Chondrocyte (in vitro differentiated cells): ENCODE data around the gene CALY. TPM values are rescaled to one million over a fixed set of nuclear protein-coding genes. Genes with fewer than 3 reads are reported as not detected.

Experiments used
- DNase-seq: peaks from one replicate; pipeline ENCODE4 v3.0.0; 2021; ENCODE audit warnings: mixed read lengths, low spot score
- H3K27ac Mint-ChIP-seq: one replicate; pipeline ENCODE4 v1.8.0; 2021; ENCODE audit warnings: mild to moderate bottlenecking, moderate library complexity, mixed read lengths; ENCODE audit not compliant: unreplicated experiment
- H3K27me3 Mint-ChIP-seq: 2 replicates; pipeline ENCODE4 v1.8.0; 2021; ENCODE audit warnings: low read depth, mixed read lengths
- H3K36me3 Mint-ChIP-seq: 2 replicates; pipeline ENCODE4 v1.8.0; 2021; ENCODE audit warnings: low read depth, mixed read lengths
- H3K4me1 Mint-ChIP-seq: 2 replicates; pipeline ENCODE4 v1.8.0; 2021; ENCODE audit warnings: low read depth, mild to moderate bottlenecking, mixed read lengths
- H3K4me3 Mint-ChIP-seq: one replicate; pipeline ENCODE4 v1.8.0; 2021; ENCODE audit warnings: mild to moderate bottlenecking, moderate library complexity, mixed read lengths; ENCODE audit not compliant: unreplicated experiment
- H3K9me3 Mint-ChIP-seq: 2 replicates; pipeline ENCODE4 v1.8.0; 2021; ENCODE audit warnings: low read depth, mixed read lengths
- total RNA-seq: library from RNA; stranded (reverse); gene quantifications from 3 replicates; pipeline ENCODE4 v1.2.1, GENCODE V29; 2021
- TF ChIP-seq, protein P1 (sequence below): fragments of 200-600 bp; sonication (generic); IDR thresholded peaks from 2 replicates; pipeline ENCODE4 v1.5.0; 2021; ENCODE audit warnings: antibody characterized with exemption, mild to moderate bottlenecking, moderate library complexity

The CALY gene
- total RNA-seq, 1 donor from 2014 or later = 8.9 TPM

DNA sequence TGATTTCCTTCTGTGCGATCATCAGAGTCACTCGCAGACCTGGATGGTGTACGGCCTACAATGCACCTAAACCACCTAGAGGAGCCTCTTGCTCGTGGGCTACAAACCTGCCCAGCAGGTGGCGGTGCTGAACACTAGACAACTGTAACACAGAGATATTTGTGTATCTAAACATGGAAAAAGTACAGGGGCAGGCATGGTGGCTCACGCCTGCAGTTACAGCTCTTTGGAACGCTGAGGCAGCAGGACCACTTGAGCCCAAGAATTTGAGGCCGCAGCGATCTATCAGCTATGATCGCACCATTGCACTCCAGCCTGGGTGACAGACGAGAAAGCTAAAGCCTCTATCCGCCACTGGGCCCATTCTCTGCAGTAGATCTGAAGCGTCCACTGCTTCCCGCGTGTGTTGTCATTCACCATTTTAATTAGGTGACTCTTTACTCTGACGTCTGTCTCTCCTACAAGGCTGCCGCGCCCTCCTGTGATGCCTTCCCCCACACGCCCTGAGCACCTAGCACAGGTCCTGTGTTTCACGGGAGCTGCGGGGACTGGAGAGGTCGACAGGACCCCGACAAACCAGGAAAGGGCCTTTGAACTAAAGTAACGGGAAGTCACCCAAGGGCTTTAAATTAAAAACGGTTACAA is 28.8 kb downstream of the CALY start:
- TF ChIP-seq, protein P1, sequence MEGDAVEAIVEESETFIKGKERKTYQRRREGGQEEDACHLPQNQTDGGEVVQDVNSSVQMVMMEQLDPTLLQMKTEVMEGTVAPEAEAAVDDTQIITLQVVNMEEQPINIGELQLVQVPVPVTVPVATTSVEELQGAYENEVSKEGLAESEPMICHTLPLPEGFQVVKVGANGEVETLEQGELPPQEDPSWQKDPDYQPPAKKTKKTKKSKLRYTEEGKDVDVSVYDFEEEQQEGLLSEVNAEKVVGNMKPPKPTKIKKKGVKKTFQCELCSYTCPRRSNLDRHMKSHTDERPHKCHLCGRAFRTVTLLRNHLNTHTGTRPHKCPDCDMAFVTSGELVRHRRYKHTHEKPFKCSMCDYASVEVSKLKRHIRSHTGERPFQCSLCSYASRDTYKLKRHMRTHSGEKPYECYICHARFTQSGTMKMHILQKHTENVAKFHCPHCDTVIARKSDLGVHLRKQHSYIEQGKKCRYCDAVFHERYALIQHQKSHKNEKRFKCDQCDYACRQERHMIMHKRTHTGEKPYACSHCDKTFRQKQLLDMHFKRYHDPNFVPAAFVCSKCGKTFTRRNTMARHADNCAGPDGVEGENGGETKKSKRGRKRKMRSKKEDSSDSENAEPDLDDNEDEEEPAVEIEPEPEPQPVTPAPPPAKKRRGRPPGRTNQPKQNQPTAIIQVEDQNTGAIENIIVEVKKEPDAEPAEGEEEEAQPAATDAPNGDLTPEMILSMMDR = peak; percentile 82
- DNase-seq = peak; percentile 73
- H3K4me1 Mint-ChIP-seq = peaks cover 28% of the 10 kb centered on the region
- no peaks in the 10 kb centered on the region for H3K9me3 Mint-ChIP-seq
- H3K27ac Mint-ChIP-seq = peak overlapping the region; percentile 97
- peaks cover 5% of the 10 kb centered on the region for H3K36me3 Mint-ChIP-seq
- H3K27me3 Mint-ChIP-seq = no peaks in the 10 kb centered on the region
- peak overlapping the region; percentile 95 for H3K4me3 Mint-ChIP-seq

DNA sequence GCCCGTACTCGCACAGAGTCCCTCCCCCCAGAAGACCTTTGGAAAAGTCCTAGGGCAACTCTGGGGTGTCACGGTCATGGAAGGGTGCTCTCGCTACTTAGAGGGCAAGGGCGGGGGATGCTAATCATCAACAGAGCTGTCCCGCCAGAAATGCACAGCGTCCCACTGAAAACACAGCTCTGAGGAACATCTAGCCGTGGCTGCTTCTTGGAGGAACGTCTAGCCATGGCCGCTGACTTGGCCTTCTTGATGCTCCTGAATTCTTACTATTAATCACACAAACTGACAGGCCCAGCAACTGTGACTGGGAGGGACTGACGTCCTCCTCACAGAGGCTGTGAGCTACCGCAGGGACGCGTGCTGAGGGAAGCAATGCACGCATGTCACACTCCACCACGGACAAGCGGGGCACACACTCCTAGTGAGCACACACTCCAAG is 29.7 kb downstream of the CALY start:
- Mint-ChIP-seq H3K4me1 (peaks cover 28% of the 10 kb centered on the region), H3K27ac (peak overlapping the region; percentile 70), H3K9me3 (no peaks in the 10 kb centered on the region), H3K4me3 (peak overlapping the region; percentile 95), H3K27me3 (no peaks in the 10 kb centered on the region), H3K36me3 (peaks cover 10% of the 10 kb centered on the region)
- TF ChIP-seq, protein P1 = no peak
- peak; percentile 63 for DNase-seq

DNA sequence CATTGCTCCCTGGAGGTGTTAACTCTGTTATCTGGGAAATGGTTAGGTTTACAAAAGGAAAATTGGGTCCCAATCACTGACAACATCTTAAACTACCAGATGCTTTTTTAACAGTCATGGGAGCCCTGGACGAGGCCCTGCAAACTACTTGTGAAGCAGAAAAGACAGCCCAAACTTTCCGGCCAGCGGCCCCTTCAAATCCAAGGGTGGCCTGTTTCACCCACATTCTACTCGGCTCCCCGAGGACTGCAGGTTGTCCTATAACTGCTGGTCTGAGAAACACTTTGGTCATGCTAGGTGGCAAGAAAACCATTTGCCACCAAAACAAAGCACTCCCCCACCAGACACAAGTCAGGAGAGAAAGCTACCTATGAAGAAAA is 30.6 kb downstream of the CALY start:
- H3K27me3 Mint-ChIP-seq = no peaks in the 10 kb centered on the region
- DNase-seq = peak; percentile 54
- no peak overlapping the region for H3K27ac Mint-ChIP-seq
- H3K4me3 Mint-ChIP-seq = no peak overlapping the region
- H3K4me1 Mint-ChIP-seq = peaks cover 28% of the 10 kb centered on the region
- TF ChIP-seq, protein P1 = no peak
- H3K9me3 Mint-ChIP-seq = no peaks in the 10 kb centered on the region
- H3K36me3 Mint-ChIP-seq = peaks cover 6% of the 10 kb centered on the region

DNA sequence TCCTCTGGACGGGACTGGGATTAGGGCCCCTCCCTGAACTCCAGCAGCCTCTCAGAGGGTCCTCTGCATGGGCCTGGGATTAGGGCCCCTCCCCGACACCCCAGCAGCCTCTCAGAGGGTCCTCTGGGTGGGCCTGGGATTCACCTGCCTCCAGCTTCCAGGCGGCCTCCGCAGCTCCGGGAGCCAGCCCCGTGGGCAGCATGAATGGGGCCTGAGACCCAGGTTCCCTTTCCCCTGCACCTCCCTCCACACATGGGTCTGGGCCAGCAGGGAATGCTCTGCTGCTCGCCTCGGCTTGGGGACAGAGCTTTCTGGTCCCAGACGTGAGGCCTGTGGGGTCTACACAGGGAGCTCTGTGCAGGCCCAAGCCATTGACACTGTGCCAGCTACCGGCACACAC is 33.5 kb downstream of the CALY start:
- H3K4me3 Mint-ChIP-seq = no peak overlapping the region
- H3K27me3 Mint-ChIP-seq = no peaks in the 10 kb centered on the region
- peak; percentile 86 for DNase-seq
- no peak overlapping the region for H3K27ac Mint-ChIP-seq
- H3K4me1 Mint-ChIP-seq = peaks cover 28% of the 10 kb centered on the region
- TF ChIP-seq, protein P1 = no peak
- H3K36me3 Mint-ChIP-seq = peaks cover 25% of the 10 kb centered on the region
- H3K9me3 Mint-ChIP-seq = no peaks in the 10 kb centered on the region

DNA sequence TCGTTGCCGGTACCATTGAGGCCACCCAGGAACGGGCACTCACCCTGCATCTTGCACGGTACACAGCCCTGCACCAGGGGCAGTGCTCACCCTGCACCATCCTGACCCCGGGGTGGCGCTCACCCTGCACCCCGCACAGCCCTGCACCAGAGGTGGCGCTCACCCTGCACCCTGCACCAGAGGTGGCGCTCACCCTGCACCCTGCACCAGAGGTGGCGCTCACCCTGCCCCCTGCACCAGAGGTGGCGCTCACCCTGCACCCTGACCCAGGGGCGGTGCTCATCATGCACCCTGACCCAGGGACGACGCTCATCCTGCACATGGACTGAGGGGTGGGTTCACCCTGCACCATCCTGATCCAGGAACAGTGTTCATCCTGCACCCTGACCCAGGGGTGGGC is 34.5 kb downstream of the CALY start:
- peak; percentile 79 for DNase-seq
- TF ChIP-seq, protein P1 = no peak
- Mint-ChIP-seq H3K36me3 (peaks cover 33% of the 10 kb centered on the region), H3K27me3 (no peaks in the 10 kb centered on the region), H3K9me3 (no peaks in the 10 kb centered on the region), H3K4me3 (no peak overlapping the region), H3K27ac (no peak overlapping the region), H3K4me1 (peaks cover 18% of the 10 kb centered on the region)
